SU-DHL-6 (cell line): ENCODE results near the gene PIGW.

Experiments used
- H2AFZ ChIP-seq: fragments of 200-600 bp; sonication (generic); 2 replicates; pipeline ENCODE4 v1.6.1; 2014; ENCODE audit warnings: low read depth, mild to moderate bottlenecking, moderate library complexity, mixed read lengths, antibody characterized with exemption, low read length; ENCODE audit not compliant: severe bottlenecking
- H3F3A ChIP-seq: fragments of 200-600 bp; shearing (Covaris generic); 2 replicates; pipeline ENCODE4 v1.6.0; 2016; ENCODE audit warnings: antibody characterized with exemption, mild to moderate bottlenecking; ENCODE audit not compliant: insufficient read depth
- H3K27ac ChIP-seq: fragments of 200-600 bp; sonication (generic); 2 replicates; pipeline ENCODE4 v1.5.1; 2016; ENCODE audit warnings: low read depth, mild to moderate bottlenecking, low read length, moderate library complexity, mixed read lengths
- H3K27me3 ChIP-seq: fragments of 200-600 bp; sonication (generic), shearing (Covaris generic); 2 replicates; pipeline ENCODE4 v1.6.0; 2014; ENCODE audit warnings: mild to moderate bottlenecking, low read length
- H3K36me3 ChIP-seq: fragments of 200-600 bp; sonication (generic); 2 replicates; pipeline ENCODE4 v1.6.1; 2014; ENCODE audit warnings: mild to moderate bottlenecking, low read length, mixed read lengths
- H3K4me2 ChIP-seq: fragments of 300-600, 200-600 bp; shearing (Covaris generic), sonication (generic); 2 replicates; pipeline ENCODE4 v1.6.0; 2014; ENCODE audit warnings: low read length, low read depth, mild to moderate bottlenecking; ENCODE audit not compliant: poor library complexity, severe bottlenecking
- H3K4me3 ChIP-seq: fragments of 200-600 bp; sonication (generic); 2 replicates; pipeline ENCODE4 v1.5.1; 2014; ENCODE audit warnings: antibody characterized with exemption, low read length, mild to moderate bottlenecking, mixed read lengths; ENCODE audit not compliant: insufficient read depth, poor library complexity, severe bottlenecking
- H3K79me2 ChIP-seq: fragments of 200-600 bp; sonication (generic); 2 replicates; pipeline ENCODE4 v1.6.1; 2014; ENCODE audit warnings: mild to moderate bottlenecking, low read length, moderate library complexity; ENCODE audit not compliant: insufficient read depth
- H3K9ac ChIP-seq: fragments of 200-600 bp; sonication (generic); 2 replicates; pipeline ENCODE4 v1.7.0; 2014; ENCODE audit warnings: mild to moderate bottlenecking, low read length
- H3K9me2 ChIP-seq: fragments of 200-600 bp; sonication (generic); replicated peaks from 2 replicates; pipeline ENCODE4 v1.6.1; 2014; ENCODE audit warnings: low read length; ENCODE audit not compliant: insufficient read depth
- H3K9me3 ChIP-seq: fragments of 200-600 bp; sonication (generic); 2 replicates; pipeline ENCODE4 v1.6.1; 2014; ENCODE audit warnings: low read length, mixed read lengths; ENCODE audit not compliant: insufficient read depth
- H4K20me1 ChIP-seq: fragments of 200-600 bp; sonication (generic); 2 replicates; pipeline ENCODE4 v1.6.1; 2014; ENCODE audit warnings: low read depth, mild to moderate bottlenecking, antibody characterized with exemption, low read length, moderate library complexity, mixed read lengths
- CTCF ChIP-seq: fragments of 200-600 bp; sonication (generic); IDR thresholded peaks from one replicate; pipeline ENCODE4 v1.5.1; 2017; ENCODE audit warnings: antibody characterized with exemption, mild to moderate bottlenecking, low read length, moderate library complexity; ENCODE audit not compliant: insufficient read depth, poor library complexity, severe bottlenecking
- EZH2phosphoT487 ChIP-seq: fragments of 200-600 bp; sonication (generic), shearing (Covaris generic); conservative IDR thresholded peaks from 2 replicates; pipeline ENCODE4 v1.6.1; 2018; ENCODE audit warnings: mild to moderate bottlenecking, antibody characterized with exemption, low read length, moderate library complexity, mixed read lengths

PIGW gene

GRCh38 chr17:36576793-36577192 is 42.0 kb downstream of the PIGW start:
- H3K27me3 ChIP-seq = no peaks in the 10 kb centered on the region

GRCh38 chr17:36578671-36579070 is 43.9 kb downstream of the PIGW start:
- Histone ChIP-seq H2AFZ (no peak overlapping the region), H3K27me3 (no peaks in the 10 kb centered on the region), H3K9ac (no peak overlapping the region), H3K79me2 (peaks cover 29% of the 10 kb centered on the region), H4K20me1 (0 out of 2 replicates have a peak, but pooled peaks cover 4% of the 10 kb centered on the region), H3K9me3 (no peaks in the 10 kb centered on the region), H3K4me3 (no peak overlapping the region), H3K4me2 (no peak overlapping the region), H3K9me2 (no peaks in the 10 kb centered on the region), H3K27ac (no peak overlapping the region), H3K36me3 (peaks cover 31% of the 10 kb centered on the region; the same call in 1 of the 2 replicates), H3F3A (peaks cover 4% of the 10 kb centered on the region; the same call in 1 of the 2 replicates)
- TF ChIP-seq EZH2phosphoT487 (no peak), CTCF (no peak)

More at GRCh38 chr17:36576793-36577192, 42.0 kb downstream of the PIGW start:
- Histone ChIP-seq H3K79me2 (peaks cover 44% of the 10 kb centered on the region), H4K20me1 (peaks cover 4% of the 10 kb centered on the region; the same call in 1 of the 2 replicates), H2AFZ (no peak overlapping the region), H3K36me3 (peaks cover 30% of the 10 kb centered on the region; the same call in 1 of the 2 replicates), H3K27ac (no peak overlapping the region), H3F3A (no peaks in the 10 kb centered on the region), H3K9me3 (no peaks in the 10 kb centered on the region), H3K4me2 (no peak overlapping the region), H3K4me3 (no peak overlapping the region), H3K9ac (no peak overlapping the region), H3K9me2 (no peaks in the 10 kb centered on the region)
- no peak for TF ChIP-seq EZH2phosphoT487
- TF ChIP-seq CTCF = no peak

- H3K9ac ChIP-seq = no peak overlapping the region
- H3K27me3 ChIP-seq = no peaks in the 10 kb centered on the region
- no peaks in the 10 kb centered on the region for H4K20me1 ChIP-seq
- H3K79me2 ChIP-seq = no peaks in the 10 kb centered on the region; the same call in 1 of the 2 replicates
- no peak for TF ChIP-seq EZH2phosphoT487
- TF ChIP-seq CTCF = no peak
- H3K4me3 ChIP-seq = no peak overlapping the region
- no peak overlapping the region for H2AFZ ChIP-seq
- H3K4me2 ChIP-seq = no peak overlapping the region
- no peak overlapping the region for H3K27ac ChIP-seq
- no peaks in the 10 kb centered on the region for H3K9me3 ChIP-seq
- H3K36me3 ChIP-seq = peaks cover 42% of the 10 kb centered on the region
- no peaks in the 10 kb centered on the region for H3K9me2 ChIP-seq
- H3F3A ChIP-seq = peaks cover 17% of the 10 kb centered on the region
Observed at GRCh38 chr17:36583787-36584186, 49.0 kb downstream of the PIGW start.
